Central memory CD8-positive, alpha-beta T cell (primary cell): ENCODE results near the gene MRPS14.

ENCODE experiments used
- ATAC-seq: fragments of 150-1000 bp; cut with Tn5 transposase; replicated peaks from 2 replicates; pipeline ENCODE4 v1.10.0; 2022; ENCODE audit warnings: mild to moderate bottlenecking, moderate FRiP score, moderate number of reproducible peaks; ENCODE audit not compliant: poor library complexity, severe bottlenecking; ENCODE audit errors: extremely low read depth
- DNase-seq, 2 donors: peaks; one replicate each; pipeline ENCODE4 v3.0.0; 2021; ENCODE audit warnings: low spot score in 2 of 2
- H3K27ac Mint-ChIP-seq: one replicate; pipeline ENCODE4 v1.8.0; 2022; ENCODE audit warnings: low read depth, mild to moderate bottlenecking, moderate library complexity, mixed read lengths
- H3K27me3 Mint-ChIP-seq: one replicate; pipeline ENCODE4 v1.8.0; 2022; ENCODE audit warnings: mixed read lengths
- H3K36me3 Mint-ChIP-seq: one replicate; pipeline ENCODE4 v1.8.0; 2022; ENCODE audit warnings: mild to moderate bottlenecking, moderate library complexity, mixed read lengths; ENCODE audit not compliant: insufficient read depth
- H3K4me1 Mint-ChIP-seq: one replicate; pipeline ENCODE4 v1.8.0; 2022; ENCODE audit warnings: mixed read lengths
- H3K4me3 Mint-ChIP-seq: one replicate; pipeline ENCODE4 v1.8.0; 2022; ENCODE audit warnings: mild to moderate bottlenecking, moderate library complexity, mixed read lengths
- H3K9me3 Mint-ChIP-seq: one replicate; pipeline ENCODE4 v1.8.0; 2022; ENCODE audit warnings: mixed read lengths

MRPS14 gene

DNA sequence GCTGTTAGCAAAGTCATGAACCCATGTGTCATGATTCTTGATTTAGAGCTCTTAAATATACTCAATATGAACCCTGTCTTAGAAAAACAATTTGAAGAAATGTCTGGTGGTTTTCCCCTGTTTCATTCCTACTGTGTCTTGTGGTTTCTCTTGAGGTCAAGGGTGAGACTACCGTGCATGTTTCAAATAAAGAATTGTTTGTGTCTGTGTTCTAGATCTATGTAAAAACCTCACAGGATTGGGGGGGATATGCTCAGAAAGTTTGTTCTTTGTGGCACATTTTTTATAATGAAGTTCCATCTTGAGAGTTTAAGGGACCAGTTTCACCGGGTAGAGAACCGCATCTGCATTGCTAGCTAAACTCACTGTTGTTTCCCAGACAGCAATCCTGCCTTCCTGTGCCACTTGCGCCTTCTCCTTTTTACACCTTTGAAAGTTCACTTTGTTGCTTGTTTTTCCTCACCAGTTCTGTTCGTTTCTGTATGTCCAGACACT, 54.4 kb downstream of the MRPS14 start:
- ATAC-seq (peak; percentile 65), DNase-seq (peak in 1 of 2 donors; percentile 41)
- Mint-ChIP-seq H3K9me3 (no peaks in the 10 kb centered on the region), H3K27me3 (no peaks in the 10 kb centered on the region), H3K27ac (peak overlapping the region; percentile 92), H3K36me3 (peaks cover 42% of the 10 kb centered on the region), H3K4me1 (peaks cover 67% of the 10 kb centered on the region), H3K4me3 (peak overlapping the region; percentile 69)

- Mint-ChIP-seq H3K36me3 (peaks cover 40% of the 10 kb centered on the region), H3K27ac (peak overlapping the region; percentile 92), H3K4me3 (peak overlapping the region; percentile 69), H3K27me3 (no peaks in the 10 kb centered on the region), H3K4me1 (peaks cover 75% of the 10 kb centered on the region), H3K9me3 (no peaks in the 10 kb centered on the region)
- DNase-seq (no peak), ATAC-seq (peak; percentile 37)
These were observed 55.1 kb downstream of the MRPS14 start for GRCh38 chr1:174967845-174968705.

- DNase-seq (no peak), ATAC-seq (no peak)
- peaks cover 61% of the 10 kb centered on the region for H3K4me1 Mint-ChIP-seq
These were observed 57.1 kb downstream of the MRPS14 start for GRCh38 chr1:174966008-174966572.

DNA sequence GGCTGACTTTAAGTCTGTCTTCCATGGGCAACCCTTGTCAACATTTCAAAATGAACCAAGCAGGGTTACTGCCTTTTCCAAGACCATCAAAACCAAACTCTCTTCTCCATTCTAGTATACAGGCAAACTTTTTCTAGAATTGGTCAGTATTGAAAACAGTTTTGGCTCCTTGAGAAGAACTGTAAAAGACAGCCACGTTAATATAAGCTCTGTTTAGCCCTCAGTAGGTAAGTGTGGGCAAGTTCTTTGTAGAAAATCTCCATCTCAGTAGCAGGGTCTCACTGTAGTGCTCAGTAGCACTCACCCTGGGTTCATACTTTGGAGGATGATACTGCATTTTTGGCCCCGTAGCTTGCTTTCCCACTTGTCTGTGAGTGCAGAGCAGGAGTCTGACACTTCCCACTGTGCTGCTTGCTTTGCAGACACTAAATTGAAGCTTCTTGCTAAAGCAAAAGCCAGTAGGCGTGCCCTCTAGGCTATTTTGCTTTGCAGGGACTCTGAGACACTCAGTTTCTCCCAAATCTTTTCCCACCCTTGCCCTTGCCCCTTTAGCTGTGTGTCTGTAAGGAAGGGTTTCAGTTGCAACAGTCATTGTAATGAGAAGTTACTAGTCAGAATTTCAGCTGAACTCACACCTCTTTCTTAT, 57.7 kb downstream of the MRPS14 start:
- DNase-seq = peak in 1 of 2 donors; percentile 47
- ATAC-seq = peak; percentile 17
- Mint-ChIP-seq H3K4me3 (peak overlapping the region; percentile 65), H3K27ac (peak overlapping the region; percentile 92), H3K4me1 (peaks cover 61% of the 10 kb centered on the region), H3K36me3 (peaks cover 38% of the 10 kb centered on the region), H3K27me3 (no peaks in the 10 kb centered on the region), H3K9me3 (no peaks in the 10 kb centered on the region)

More at GRCh38 chr1:174966008-174966572, 57.1 kb downstream of the MRPS14 start:
- Mint-ChIP-seq H3K27ac (peak overlapping the region; percentile 92), H3K36me3 (peaks cover 38% of the 10 kb centered on the region), H3K27me3 (no peaks in the 10 kb centered on the region), H3K4me3 (peak overlapping the region; percentile 65), H3K9me3 (no peaks in the 10 kb centered on the region)

- Mint-ChIP-seq H3K36me3 (peaks cover 36% of the 10 kb centered on the region), H3K4me1 (peaks cover 58% of the 10 kb centered on the region), H3K9me3 (no peaks in the 10 kb centered on the region), H3K4me3 (peak overlapping the region; percentile 65), H3K27me3 (no peaks in the 10 kb centered on the region), H3K27ac (peak overlapping the region; percentile 92)
- peak in 1 of 2 donors; percentile 36 for DNase-seq
- ATAC-seq = peak; percentile 53
These were observed 58.3 kb downstream of the MRPS14 start for GRCh38 chr1:174964972-174965361.

DNA sequence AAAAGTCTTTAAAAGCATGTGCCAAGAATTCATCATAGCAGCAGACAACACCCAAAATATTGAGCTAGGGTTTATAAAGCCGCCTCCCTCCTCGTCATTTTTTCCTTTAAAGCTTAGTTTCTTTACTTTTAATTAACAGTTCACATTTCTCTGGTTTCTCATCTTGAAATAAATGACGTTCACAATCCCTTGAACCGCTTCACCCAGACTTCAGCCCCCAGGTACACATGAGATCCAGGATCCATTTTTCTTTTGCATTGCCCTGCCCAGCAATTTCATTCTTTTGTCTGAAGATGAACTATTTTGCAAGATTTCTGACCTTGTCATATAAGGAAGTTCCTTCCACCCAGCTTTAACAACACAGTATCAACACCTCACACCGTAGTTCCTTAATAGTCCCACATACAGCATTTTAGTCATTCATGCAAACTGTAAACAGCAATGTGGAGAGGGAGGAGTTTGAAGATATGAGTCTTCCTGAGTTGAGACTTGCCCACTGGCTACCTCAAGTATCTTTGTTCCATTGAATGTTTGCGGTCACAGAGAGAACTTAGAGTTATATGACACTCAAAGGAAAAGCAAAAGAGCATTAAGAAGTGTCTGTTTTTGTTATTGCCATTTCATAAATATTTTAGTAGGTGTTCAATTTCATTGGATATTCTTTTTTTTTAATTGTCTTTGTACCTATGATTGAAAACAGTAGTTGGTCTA, 58.8 kb downstream of the MRPS14 start:
- peak in 1 of 2 donors; percentile 14 for DNase-seq
- H3K27me3 Mint-ChIP-seq = no peaks in the 10 kb centered on the region
- no peaks in the 10 kb centered on the region for H3K9me3 Mint-ChIP-seq
- H3K36me3 Mint-ChIP-seq = peaks cover 31% of the 10 kb centered on the region
- ATAC-seq = peak; percentile 52
- H3K4me1 Mint-ChIP-seq = peaks cover 53% of the 10 kb centered on the region
- peak overlapping the region; percentile 92 for H3K27ac Mint-ChIP-seq
- H3K4me3 Mint-ChIP-seq = peak overlapping the region; percentile 65

DNA sequence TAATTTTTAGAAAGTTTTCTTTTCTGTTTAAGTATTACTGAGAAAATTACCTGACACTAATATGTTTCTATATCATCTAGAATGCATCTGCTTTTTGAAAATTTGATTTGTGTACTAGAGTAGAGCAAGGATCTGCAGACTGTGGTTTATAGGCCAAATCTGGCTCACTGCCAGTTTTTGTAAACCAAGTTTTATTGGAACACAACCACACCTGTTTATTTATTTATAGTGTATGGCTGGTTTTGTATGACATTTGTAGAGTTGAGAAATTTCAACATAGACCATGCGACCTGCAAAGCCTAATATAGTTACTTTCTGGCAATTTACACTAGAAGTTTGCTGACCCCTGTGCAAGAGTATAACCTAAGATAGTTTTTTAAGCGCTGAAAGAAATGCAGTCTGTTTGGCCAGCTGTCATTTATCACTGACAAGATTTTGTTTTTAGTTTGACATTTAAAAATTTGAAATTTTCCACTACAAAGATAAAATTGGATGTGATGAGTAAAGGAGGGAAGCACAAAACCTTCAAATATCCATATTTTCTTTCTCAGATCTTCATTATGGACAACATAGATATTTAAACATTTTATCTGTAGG, 59.6 kb downstream of the MRPS14 start:
- H3K9me3 Mint-ChIP-seq = no peaks in the 10 kb centered on the region
- H3K27me3 Mint-ChIP-seq = no peaks in the 10 kb centered on the region
- peak overlapping the region; percentile 92 for H3K27ac Mint-ChIP-seq
- H3K4me1 Mint-ChIP-seq = peaks cover 45% of the 10 kb centered on the region
- no peak overlapping the region for H3K4me3 Mint-ChIP-seq
- peaks cover 23% of the 10 kb centered on the region for H3K36me3 Mint-ChIP-seq
- DNase-seq = no peak
- ATAC-seq = no peak
